Psoas muscle (tissue), 8 donors: ENCODE measurements around the gene PUS10. TPM values are rescaled to one million over a fixed set of nuclear protein-coding genes. Genes with fewer than 3 reads are reported as not detected.
A peak's percentile ranks its signal among the peaks of the same experiment; 100 is the strongest.
"Not testable (repeated sequence)": the region's sequence is repeated elsewhere in the genome, so short reads cannot be mapped to it uniquely, and the experiment has no call there.

Experiments used
- ATAC-seq, 4 donors: fragments of 200-7000 bp; cut with Tn5 transposase; one replicate each; pipeline ENCODE4 v1.9.1; 2020; ENCODE audit warnings: moderate library complexity in 3 of 4, mild to moderate bottlenecking in 2 of 4
- DNase-seq, 2 donors: peaks; one replicate each; pipeline ENCODE4 v3.0.0-alpha.2; 2020
- H3K27ac ChIP-seq: fragments of 200-600 bp; one replicate; pipeline ENCODE4 v1.8.0; 2022
- H3K27me3 ChIP-seq, 3 donors: fragments of 200-600 bp in 1 of 3; one replicate each; pipeline versions ENCODE4 v1.6.1 to v1.8.0; 2013 to 2022; ENCODE audit warnings: low read length in 2 of 3, mild to moderate bottlenecking in 2 of 3, moderate library complexity in 1 of 3; ENCODE audit not compliant: insufficient read depth in 3 of 3
- H3K36me3 ChIP-seq, 2 donors: fragments of 200-600 bp in 1 of 2; one replicate each; pipeline versions ENCODE4 v1.6.1 to v1.8.0; 2013 to 2022; ENCODE audit warnings: low read depth in 1 of 2, mild to moderate bottlenecking in 1 of 2, moderate library complexity in 1 of 2; ENCODE audit not compliant: insufficient read depth in 1 of 2
- H3K4me1 ChIP-seq: fragments of 200-600 bp; one replicate; pipeline ENCODE4 v1.8.0; 2022
- H3K4me3 ChIP-seq: fragments of 200-600 bp; one replicate; pipeline ENCODE4 v1.8.0; 2022; ENCODE audit warnings: mild to moderate bottlenecking
- H3K9me3 ChIP-seq: fragments of 200-600 bp; one replicate; pipeline ENCODE4 v1.8.0; 2022
- WGBS, 3 donors: extraction: QIAGEN DNeasy Blood & Tissue Kit; methylation state at CpG; one replicate each; pipeline versions ENCODE4 v1.1.6 to v1.1.7; 2013; 5-methylcytosine and 5-hydroxymethylcytosine counted together
- intact Hi-C, 2 donors: fragments of 100-400 bp; cut with DNase I; formaldehyde crosslinking; loops; one replicate each; pipeline versions ENCODE4 v1.11.0 to v1.14.2; 2022
- polyA plus RNA-seq, 3 donors: library from polyadenylated mRNA; stranded (reverse); fragments of 200-250 nt; gene quantifications; one replicate each; pipeline ENCODE4 v1.2.3, GENCODE V29; 2013
- total RNA-seq, 4 donors: library from RNA; stranded (reverse); fragmentation: NEBNext Ultra II Directional in 2 of 4; extraction: Animal tissue kit (Norgen Biotek cat#: 25700) in 2 of 4; gene quantifications; one replicate each; pipeline versions ENCODE4 v1.2.1 to v1.2.4, GENCODE V29; 2021 to 2023
- TF ChIP-seq, protein P1 (sequence below): fragments of 200-600 bp; IDR thresholded peaks from one replicate; pipeline ENCODE4 v1.8.0; 2022; ENCODE audit warnings: antibody characterized with exemption
- donor health status: healthy with polysubstance abuse.
- donor health status: DM: no; HTN: no; CAD: no; lungs with moderate emphysema.
- donor health status: Bipolar disorder and iron deficiency.
- donor health status: healthy.
- donor health status: DM: yes; HTN: yes; CAD: no.
- donor health status: DM: no; HTN: no; CAD: no.
- donor health status: DM: no; HTN: no; CAD: no.
- donor health status: DM: yes; HTN: yes; CAD: no.

Gene PUS10
- total and polyA plus RNA-seq, 7 donors, result 1.4 to 5.1 (median 2.9) TPM

DNA sequence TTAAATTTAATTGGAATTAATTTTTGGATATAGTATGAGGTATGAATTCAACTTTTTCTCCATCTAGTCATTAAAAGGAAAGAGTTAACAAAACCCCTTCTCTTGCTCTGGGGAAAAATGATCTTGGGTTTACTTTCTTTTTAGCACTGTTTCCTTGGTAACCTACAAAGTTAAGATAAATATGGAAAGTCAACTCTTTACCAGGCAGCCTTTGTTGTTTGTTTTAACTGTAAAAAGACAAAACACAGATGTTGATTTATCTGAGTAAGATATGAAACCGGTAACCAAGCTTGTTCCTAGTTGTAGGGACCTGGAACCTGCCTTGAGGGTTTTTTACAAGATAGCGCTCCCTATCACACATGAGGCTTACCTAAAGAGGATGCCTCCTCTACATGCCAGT, 37.5 kb upstream of the PUS10 start:
- no peaks in the 10 kb centered on the region for H3K27me3 ChIP-seq
- no peaks in the 10 kb centered on the region for H3K9me3 ChIP-seq
- H3K36me3 ChIP-seq, result peaks cover 0 to 51% of the 10 kb centered on the region in 2 donors
- intact Hi-C loops, result no loop called here
- H3K27ac ChIP-seq, result no peak overlapping the region
- DNase-seq (no peak), ATAC-seq (no peak)
- no peak overlapping the region for H3K4me3 ChIP-seq
- 76 to 87% (median 83%) methylated on average over 2 of the region's 2 CpGs for WGBS, 3 donors
- H3K4me1 ChIP-seq, result peaks cover 3% of the 10 kb centered on the region
- TF ChIP-seq, protein P1, sequence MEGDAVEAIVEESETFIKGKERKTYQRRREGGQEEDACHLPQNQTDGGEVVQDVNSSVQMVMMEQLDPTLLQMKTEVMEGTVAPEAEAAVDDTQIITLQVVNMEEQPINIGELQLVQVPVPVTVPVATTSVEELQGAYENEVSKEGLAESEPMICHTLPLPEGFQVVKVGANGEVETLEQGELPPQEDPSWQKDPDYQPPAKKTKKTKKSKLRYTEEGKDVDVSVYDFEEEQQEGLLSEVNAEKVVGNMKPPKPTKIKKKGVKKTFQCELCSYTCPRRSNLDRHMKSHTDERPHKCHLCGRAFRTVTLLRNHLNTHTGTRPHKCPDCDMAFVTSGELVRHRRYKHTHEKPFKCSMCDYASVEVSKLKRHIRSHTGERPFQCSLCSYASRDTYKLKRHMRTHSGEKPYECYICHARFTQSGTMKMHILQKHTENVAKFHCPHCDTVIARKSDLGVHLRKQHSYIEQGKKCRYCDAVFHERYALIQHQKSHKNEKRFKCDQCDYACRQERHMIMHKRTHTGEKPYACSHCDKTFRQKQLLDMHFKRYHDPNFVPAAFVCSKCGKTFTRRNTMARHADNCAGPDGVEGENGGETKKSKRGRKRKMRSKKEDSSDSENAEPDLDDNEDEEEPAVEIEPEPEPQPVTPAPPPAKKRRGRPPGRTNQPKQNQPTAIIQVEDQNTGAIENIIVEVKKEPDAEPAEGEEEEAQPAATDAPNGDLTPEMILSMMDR, result no peak

DNA sequence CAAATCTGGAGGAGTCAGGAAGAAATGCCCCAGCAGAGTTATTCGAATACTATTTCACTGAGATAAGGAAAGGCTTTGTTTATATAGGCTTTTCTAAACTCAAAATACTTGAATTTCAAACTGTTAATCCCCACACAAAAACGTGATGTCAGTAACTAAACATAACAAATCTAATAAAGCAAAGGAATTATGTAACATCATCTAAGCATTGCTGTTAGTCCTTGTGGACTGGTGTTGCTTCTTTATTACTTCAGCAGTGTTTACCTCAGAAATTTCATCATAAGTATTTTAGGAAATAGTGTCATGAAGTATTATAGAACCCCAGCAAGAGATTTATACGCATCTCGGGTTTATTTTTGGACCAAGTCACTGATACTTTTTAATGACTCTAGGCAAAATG, 27.9 kb upstream of the PUS10 start:
- TF ChIP-seq, protein P1, result no peak
- Histone ChIP-seq H3K4me1 (peaks cover 40% of the 10 kb centered on the region), H3K27me3 (no peaks in the 10 kb centered on the region), H3K9me3 (no peaks in the 10 kb centered on the region), H3K27ac (peak overlapping the region; percentile 83), H3K4me3 (peak overlapping the region; percentile 24), H3K36me3 (peaks cover 0 to 37% of the 10 kb centered on the region in 2 donors)
- intact Hi-C loops, result no loop called here
- WGBS, 3 donors, result 29 to 36% (median 30%) methylated on average over 4 of the region's 4 CpGs
- peak; percentile 89 to 95 (median 93) for ATAC-seq
- no peak for DNase-seq

GRCh38 chr2:61045226-61045625, 27.2 kb upstream of the PUS10 start:
- intact Hi-C loops, result no loop called here
- peak overlapping the region; percentile 24 for H3K4me3 ChIP-seq
- H3K36me3 ChIP-seq, result peaks cover 0 to 30% of the 10 kb centered on the region in 2 donors
- WGBS, 3 donors, result 50 to 69% (median 58%) methylated on average over 2 of the region's 2 CpGs
- peak overlapping the region; percentile 83 for H3K27ac ChIP-seq
- H3K4me1 ChIP-seq, result peaks cover 40% of the 10 kb centered on the region
- DNase-seq (no peak), ATAC-seq (no peak)
- H3K27me3 ChIP-seq, result no peaks in the 10 kb centered on the region
- H3K9me3 ChIP-seq, result no peaks in the 10 kb centered on the region
- TF ChIP-seq, protein P1, result no peak

- Histone ChIP-seq H3K9me3 (no peaks in the 10 kb centered on the region), H3K36me3 (peaks cover 0 to 24% of the 10 kb centered on the region in 2 donors), H3K4me3 (no peak overlapping the region), H3K27me3 (no peaks in the 10 kb centered on the region), H3K4me1 (peaks cover 40% of the 10 kb centered on the region), H3K27ac (peak overlapping the region; percentile 83)
- TF ChIP-seq, protein P1, result no peak
- 60 to 70% (median 68%) methylated on average over 4 of the region's 4 CpGs for WGBS, 3 donors
- no peak for DNase-seq
- intact Hi-C loops, result no loop called here
- ATAC-seq, result peak in 2 of 4 donors; percentile 32 to 48
Observed at GRCh38 chr2:61044636-61045035, 26.6 kb upstream of the PUS10 start.

DNA sequence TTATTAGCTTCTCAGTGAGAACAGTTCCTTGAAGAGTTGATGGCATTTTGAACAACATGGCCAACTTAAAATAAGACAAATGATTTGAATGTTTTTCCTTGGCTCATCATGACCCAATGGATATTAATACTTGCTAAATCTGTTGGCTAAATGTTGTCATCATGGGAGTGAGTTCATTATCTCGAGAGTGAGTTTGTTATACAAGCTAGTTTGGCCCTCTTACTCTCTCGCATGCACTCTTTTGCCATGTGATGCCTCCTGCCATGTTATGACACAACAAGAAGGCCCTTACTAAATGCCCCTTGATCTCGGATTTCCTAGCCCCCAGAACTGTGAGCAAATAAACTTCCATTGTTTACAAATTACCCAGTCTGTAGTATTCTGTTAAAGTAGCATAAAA, 24.8 kb upstream of the PUS10 start:
- peaks cover 40% of the 10 kb centered on the region for H3K4me1 ChIP-seq
- peak in 3 of 4 donors; percentile 39 to 46 (median 40) for ATAC-seq
- no peak for DNase-seq
- intact Hi-C loops, result no loop called here
- H3K27me3 ChIP-seq, result no peaks in the 10 kb centered on the region
- no peak overlapping the region for H3K4me3 ChIP-seq
- TF ChIP-seq, protein P1, result no peak
- 61 to 71% (median 67%) methylated on average over 3 of the region's 3 CpGs for WGBS, 3 donors
- peak overlapping the region; percentile 83 for H3K27ac ChIP-seq
- H3K36me3 ChIP-seq, result peaks cover 0 to 5% of the 10 kb centered on the region in 2 donors
- no peaks in the 10 kb centered on the region for H3K9me3 ChIP-seq

GRCh38 chr2:61036643-61037042, 18.6 kb upstream of the PUS10 start:
- H3K4me1 ChIP-seq, ATAC-seq, DNase-seq, H3K27me3 ChIP-seq, H3K4me3 ChIP-seq, H3K27ac ChIP-seq, intact Hi-C loops, H3K9me3 ChIP-seq: not testable (repeated sequence)
- peaks cover 2 to 49% of the 10 kb centered on the region in 2 donors for H3K36me3 ChIP-seq
- WGBS, 3 donors, result 96 to 100% (median 100%) methylated on average over 2 of the region's 2 CpGs

DNA sequence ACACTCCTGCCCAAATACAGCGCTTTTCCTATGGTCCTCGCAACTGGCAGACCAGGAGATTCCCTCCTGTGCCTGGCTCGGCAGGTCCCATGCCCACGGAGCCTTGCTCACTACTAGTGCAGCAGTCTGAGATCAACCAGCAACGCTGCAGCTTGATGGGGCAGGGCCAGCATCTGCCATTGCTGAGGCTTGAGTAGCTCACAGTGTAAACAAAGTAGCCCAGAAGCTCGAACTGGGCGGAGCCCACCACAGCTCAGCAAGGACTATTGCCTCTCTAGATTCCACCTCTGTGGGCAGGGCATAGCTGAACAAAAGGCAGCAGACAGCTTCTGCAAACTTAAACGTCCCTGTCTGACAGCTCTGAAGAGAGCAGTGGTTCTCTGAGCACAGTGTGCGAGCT, 16.5 kb upstream of the PUS10 start:
- ATAC-seq, intact Hi-C loops: not testable (repeated sequence)

More for the DNA sequence above, 16.5 kb upstream of the PUS10 start:
- peaks cover 2 to 57% of the 10 kb centered on the region in 2 donors for H3K36me3 ChIP-seq
- DNase-seq, H3K4me1 ChIP-seq, H3K27ac ChIP-seq, H3K9me3 ChIP-seq, H3K27me3 ChIP-seq, H3K4me3 ChIP-seq: not testable (repeated sequence)
- 96 to 98% (median 97%) methylated on average over 9 of the region's 9 CpGs for WGBS, 3 donors
